Keratinocyte (primary cell): Measurements from ENCODE around the gene DCAF15. TPM values are rescaled to one million over a fixed set of nuclear protein-coding genes. Genes with fewer than 3 reads are reported as not detected.

Experiments
- DNase-seq: peaks from one replicate; pipeline ENCODE4 v3.0.0-alpha.2; 2011; ENCODE audit warnings: low read depth, missing footprints, low spot score
- FAIRE-seq: peaks from 2 replicates; lab custom pipeline; 2011; peaks lifted over from hg19 to GRCh38; lab: Jason Lieb, UNC
- H2AFZ ChIP-seq: 2 replicates; pipeline ENCODE4 v1.6.0; 2012; ENCODE audit warnings: low read length, control low read depth, inconsistent platforms; ENCODE audit not compliant: control insufficient read depth
- H3K27ac ChIP-seq: 2 replicates; pipeline ENCODE4 v1.5.1; 2011; ENCODE audit warnings: low read length; ENCODE audit not compliant: control insufficient read depth, insufficient read depth
- H3K27me3 ChIP-seq: 3 replicates; pipeline ENCODE4 v1.6.0; 2011; ENCODE audit warnings: low read length; ENCODE audit not compliant: control insufficient read depth, insufficient read depth; ENCODE audit errors: extremely low read depth
- H3K36me3 ChIP-seq, 2 experiments: 2 replicates in 1 of 2; 3 replicates in 1 of 2; pipeline ENCODE4 v1.5.1; 2011; ENCODE audit warnings: low read length in 2 of 2, mild to moderate bottlenecking in 1 of 2; ENCODE audit not compliant: control insufficient read depth in 2 of 2, insufficient read depth in 2 of 2; ENCODE audit errors: extremely low read depth in 1 of 2
- H3K4me1 ChIP-seq: 3 replicates; pipeline ENCODE4 v1.5.1; 2011; ENCODE audit warnings: low read length; ENCODE audit not compliant: control insufficient read depth, insufficient read depth; ENCODE audit errors: extremely low read depth
- H3K4me2 ChIP-seq: 3 replicates; pipeline ENCODE4 v1.6.0; 2011; ENCODE audit warnings: low read depth, low read length; ENCODE audit not compliant: control insufficient read depth, insufficient read depth; ENCODE audit errors: extremely low read depth
- H3K4me3 ChIP-seq, 3 experiments: fragments of 200-600 bp in 1 of 3; sonication (generic) in 1 of 3; 2 replicates in 2 of 3; 3 replicates in 1 of 3; pipeline ENCODE4 v1.5.1; 2011 to 2016; ENCODE audit warnings: low read length in 3 of 3, mild to moderate bottlenecking in 3 of 3, control low read depth in 2 of 3, inconsistent platforms in 1 of 3, low read depth in 1 of 3, mixed read lengths in 1 of 3, mixed run types in 1 of 3, moderate library complexity in 1 of 3; ENCODE audit not compliant: control insufficient read depth in 2 of 3, insufficient read depth in 2 of 3; ENCODE audit errors: extremely low read depth in 1 of 3
- H3K79me2 ChIP-seq: 2 replicates; pipeline ENCODE4 v1.6.0; 2012; ENCODE audit warnings: low read length; ENCODE audit not compliant: control insufficient read depth, insufficient read depth
- H3K9ac ChIP-seq: 3 replicates; pipeline ENCODE4 v1.6.0; 2011; ENCODE audit warnings: low read length; ENCODE audit not compliant: control insufficient read depth, insufficient read depth; ENCODE audit errors: extremely low read depth
- H3K9me1 ChIP-seq: 3 replicates; pipeline ENCODE4 v1.6.0; 2011; ENCODE audit warnings: low read length; ENCODE audit not compliant: control insufficient read depth, insufficient read depth; ENCODE audit errors: extremely low read depth
- H3K9me3 ChIP-seq: 2 replicates; pipeline ENCODE4 v1.5.1; 2012; ENCODE audit warnings: low read depth, low read length; ENCODE audit not compliant: control insufficient read depth
- H4K20me1 ChIP-seq: 3 replicates; pipeline ENCODE4 v1.6.0; 2011; ENCODE audit warnings: low read length; ENCODE audit not compliant: control insufficient read depth, insufficient read depth; ENCODE audit errors: extremely low read depth
- EZH2 ChIP-seq: IDR thresholded peaks from one replicate; pipeline ENCODE4 v1.6.1; 2012; ENCODE audit warnings: inconsistent platforms, mild to moderate bottlenecking, low read length, moderate library complexity
- dilution Hi-C: fragments of 300-500 bp; cut with MboI; formaldehyde crosslinking; loops from one replicate; pipeline ENCODE4 v1.7.0; 2020; ENCODE audit warnings: low sequenced_read_pairs; ENCODE audit not compliant: extremely low pct_ligation_motif_present
- polyA plus RNA-seq, 5 experiments: library from polyadenylated mRNA; depleted of rRNA in 3 of 5; stranded (reverse) in 3 of 5; stranded (forward) in 1 of 5; unstranded in 1 of 5; fragments of >200 nt; gene quantifications; 1 replicate in 1 of 5; 2 replicates in 3 of 5; 3 replicates in 1 of 5; pipeline versions ENCODE4 v1.2.1 to v1.2.3, GENCODE V29; 2011 to 2012; ENCODE audit warnings: missing spikeins in 2 of 5, low read depth in 1 of 5, low replicate concordance in 1 of 5
- TF ChIP-seq, protein P1 (sequence below), 3 experiments: IDR thresholded peaks in 1 of 3; conservative IDR thresholded peaks in 1 of 3; optimal IDR thresholded peaks in 1 of 3; 2 replicates in 2 of 3; 3 replicates in 1 of 3; pipeline versions ENCODE3 to v1.5.1; 2011; ENCODE audit warnings: low read length in 3 of 3, mild to moderate bottlenecking in 3 of 3, moderate library complexity in 2 of 3, control low read depth in 1 of 3, inconsistent platforms in 1 of 3; ENCODE audit not compliant: insufficient read depth in 2 of 3; ENCODE audit errors: extremely low read depth in 1 of 3

DCAF15 gene
- polyA plus RNA-seq, 1 donor (not counting 4 experiments of a cell fraction or from before 2014, with no cell fraction given) = 15.1 TPM

DNA sequence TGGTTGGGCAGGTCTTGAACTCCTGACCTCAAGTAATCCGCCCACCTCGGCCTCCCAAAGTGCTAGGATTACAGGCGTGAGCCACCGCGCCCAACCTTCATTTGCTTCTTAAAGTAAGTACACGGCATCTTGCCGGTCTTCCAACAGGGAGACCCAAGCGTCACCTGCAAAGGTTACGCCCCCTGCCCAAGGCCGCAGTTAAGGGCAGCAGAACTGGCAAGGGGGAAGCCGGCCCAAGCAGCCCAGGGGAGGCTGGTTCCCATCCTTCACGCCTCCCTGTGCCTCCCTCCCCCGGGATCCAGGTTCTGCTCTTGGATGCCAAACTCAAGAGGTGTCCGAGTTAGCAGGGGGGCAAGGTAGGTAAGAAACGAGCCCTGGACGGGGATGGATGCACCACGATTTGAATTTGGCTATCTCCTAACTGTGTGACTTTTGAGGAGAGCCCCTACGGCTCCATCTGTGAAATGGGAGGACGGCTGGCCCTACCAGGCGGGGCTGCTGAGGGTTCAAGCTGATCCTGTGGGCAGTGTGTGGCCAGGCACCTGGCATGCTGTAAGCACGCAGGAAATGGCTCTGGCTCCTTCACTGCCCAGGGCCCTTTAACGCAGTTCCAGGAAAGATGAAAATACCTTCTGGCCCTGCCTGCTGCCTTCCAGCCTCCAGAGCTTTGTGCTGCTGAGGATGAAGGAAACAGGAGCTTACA lies 44.8 kb downstream of the DCAF15 start:
- Histone ChIP-seq H3K27me3 (no peaks in the 10 kb centered on the region), H3K4me2 (no peak overlapping the region), H2AFZ (no peak overlapping the region), H3K27ac (no peak overlapping the region), H3K9ac (no peak overlapping the region), H3K36me3 (peaks cover 6 to 8% of the 10 kb centered on the region in 2 experiments), H3K9me1 (no peaks in the 10 kb centered on the region), H4K20me1 (no peaks in the 10 kb centered on the region), H3K4me3 (no peak overlapping the region), H3K4me1 (peaks cover 5% of the 10 kb centered on the region), H3K79me2 (peaks cover 6% of the 10 kb centered on the region), H3K9me3 (no peaks in the 10 kb centered on the region)
- FAIRE-seq (no peak), DNase-seq (no peak)
- TF ChIP-seq, protein P1, sequence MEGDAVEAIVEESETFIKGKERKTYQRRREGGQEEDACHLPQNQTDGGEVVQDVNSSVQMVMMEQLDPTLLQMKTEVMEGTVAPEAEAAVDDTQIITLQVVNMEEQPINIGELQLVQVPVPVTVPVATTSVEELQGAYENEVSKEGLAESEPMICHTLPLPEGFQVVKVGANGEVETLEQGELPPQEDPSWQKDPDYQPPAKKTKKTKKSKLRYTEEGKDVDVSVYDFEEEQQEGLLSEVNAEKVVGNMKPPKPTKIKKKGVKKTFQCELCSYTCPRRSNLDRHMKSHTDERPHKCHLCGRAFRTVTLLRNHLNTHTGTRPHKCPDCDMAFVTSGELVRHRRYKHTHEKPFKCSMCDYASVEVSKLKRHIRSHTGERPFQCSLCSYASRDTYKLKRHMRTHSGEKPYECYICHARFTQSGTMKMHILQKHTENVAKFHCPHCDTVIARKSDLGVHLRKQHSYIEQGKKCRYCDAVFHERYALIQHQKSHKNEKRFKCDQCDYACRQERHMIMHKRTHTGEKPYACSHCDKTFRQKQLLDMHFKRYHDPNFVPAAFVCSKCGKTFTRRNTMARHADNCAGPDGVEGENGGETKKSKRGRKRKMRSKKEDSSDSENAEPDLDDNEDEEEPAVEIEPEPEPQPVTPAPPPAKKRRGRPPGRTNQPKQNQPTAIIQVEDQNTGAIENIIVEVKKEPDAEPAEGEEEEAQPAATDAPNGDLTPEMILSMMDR (optimal IDR thresholded peaks at IDR 0.05 in 1 of 3, IDR thresholded peaks at IDR 0.05 in 1 of 3, conservative IDR thresholded peaks at IDR 0.05 in 1 of 3; ENCODE audit: extremely low read depth in 1 of 3, insufficient read depth in 2 of 3, low read length in 3 of 3) = no peak
- TF ChIP-seq EZH2 = no peak
- dilution Hi-C loops = no loop called here

GRCh38 chr19:13997631-13997962 lies 45.3 kb downstream of the DCAF15 start:
- peaks cover 5% of the 10 kb centered on the region for H3K4me1 ChIP-seq
- no peak overlapping the region for H3K4me2 ChIP-seq
- H4K20me1 ChIP-seq = no peaks in the 10 kb centered on the region
- peaks cover under 1 to 10% of the 10 kb centered on the region in 2 experiments for H3K36me3 ChIP-seq
- H3K27me3 ChIP-seq = no peaks in the 10 kb centered on the region
- FAIRE-seq (no peak), DNase-seq (no peak)
- H3K9ac ChIP-seq = no peak overlapping the region
- no peak overlapping the region for H3K27ac ChIP-seq
- H3K9me3 ChIP-seq = no peaks in the 10 kb centered on the region
- no peaks in the 10 kb centered on the region for H3K9me1 ChIP-seq
- TF ChIP-seq, protein P1 (optimal IDR thresholded peaks at IDR 0.05 in 1 of 3, IDR thresholded peaks at IDR 0.05 in 1 of 3, conservative IDR thresholded peaks at IDR 0.05 in 1 of 3; ENCODE audit: extremely low read depth in 1 of 3, insufficient read depth in 2 of 3, low read length in 3 of 3) = no peak
- TF ChIP-seq EZH2 = no peak
- dilution Hi-C loops = no loop called here
- peaks cover 6% of the 10 kb centered on the region for H3K79me2 ChIP-seq
- H2AFZ ChIP-seq = no peak overlapping the region
- H3K4me3 ChIP-seq = no peak overlapping the region
